Gastrocnemius medialis (tissue), 4 donors: ENCODE data around the gene DLGAP5.

ENCODE experiments used
- CTCF ChIP-seq, 5 experiments: fragments of 450-650 bp in 3 of 5; fragments of 200-600 bp in 2 of 5; sonication (generic) in 2 of 5; IDR thresholded peaks in 4 of 5; conservative IDR thresholded peaks in 1 of 5; 1 replicate in 4 of 5; 2 replicates in 1 of 5; pipeline ENCODE4 v1.5.1; 2016 to 2019; ENCODE audit warnings: antibody characterized with exemption in 5 of 5, mild to moderate bottlenecking in 3 of 5, moderate library complexity in 3 of 5
- POLR2A ChIP-seq, 2 donors: fragments of 450-650 bp; IDR thresholded peaks; one replicate each; pipeline ENCODE4 v1.6.1; 2017; ENCODE audit warnings: antibody characterized with exemption in 2 of 2, mild to moderate bottlenecking in 2 of 2, moderate library complexity in 2 of 2

GRCh38 chr14:55146425-55146824 is 45.0 kb downstream of the DLGAP5 start:
- TF ChIP-seq CTCF (IDR thresholded peaks at IDR 0.05 in 4 of 5, conservative IDR thresholded peaks at IDR 0.05 in 1 of 5) (no peak), POLR2A (IDR thresholded peaks at IDR 0.05) (no peak)
